Neural progenitor cell (in vitro differentiated cells): Measurements from ENCODE around the gene PTPRT.

Experiments used
- CTCF ChIP-seq: fragments of 200-600 bp; sonication (generic); IDR thresholded peaks from 2 replicates; pipeline ENCODE4 v1.5.1; 2017; ENCODE audit warnings: antibody characterized with exemption, mild to moderate bottlenecking
- EZH2phosphoT487 ChIP-seq: fragments of 200-600 bp; sonication (generic); IDR thresholded peaks from 2 replicates; pipeline ENCODE4 v1.6.1; 2017; ENCODE audit warnings: antibody characterized with exemption

- TF ChIP-seq CTCF (no peak), EZH2phosphoT487 (no peak)
Observed at GRCh38 chr20:42341654-42342053, 848.1 kb downstream of the PTPRT start.
